Right cardiac atrium (tissue), 5 donors: ENCODE data around the gene PTHLH. TPM values are rescaled to one million over a fixed set of nuclear protein-coding genes. Genes with fewer than 3 reads are reported as not detected.

ENCODE experiments used
- ATAC-seq, 2 donors: fragments of 200-7000 bp; cut with Tn5 transposase; one replicate each; pipeline versions ENCODE4 v1.8.0 to v1.9.1; 2020; ENCODE audit warnings: moderate library complexity in 2 of 2, mild to moderate bottlenecking in 1 of 2
- DNase-seq, 3 donors: peaks; one replicate each; pipeline ENCODE4 v3.0.0-alpha.2; 2020
- H3K27ac ChIP-seq: one replicate; pipeline ENCODE4 v1.5.1; 2013; ENCODE audit warnings: mild to moderate bottlenecking, low read length, control low read depth, moderate library complexity
- H3K27me3 ChIP-seq: one replicate; pipeline ENCODE4 v1.6.1; 2013; ENCODE audit not compliant: control insufficient read depth, insufficient read depth
- H3K4me1 ChIP-seq: one replicate; pipeline ENCODE4 v1.6.1; 2013; ENCODE audit warnings: low read length; ENCODE audit not compliant: control insufficient read depth, insufficient read depth
- H3K4me3 ChIP-seq: one replicate; pipeline ENCODE4 v1.5.1; 2013; ENCODE audit warnings: low read length, control low read depth
- H3K9me3 ChIP-seq: one replicate; pipeline ENCODE4 v1.6.1; 2013; ENCODE audit warnings: low read length; ENCODE audit not compliant: control insufficient read depth
- WGBS: extraction: QIAGEN DNeasy Blood & Tissue Kit; methylation state at CpG from one replicate; pipeline ENCODE4 v1.1.7; 2013; 5-methylcytosine and 5-hydroxymethylcytosine counted together
- intact Hi-C, 4 donors: fragments of 100-400 bp; cut with DNase I; formaldehyde crosslinking; loops; one replicate each; pipeline versions ENCODE4 v1.11.0 to v1.14.0; 2022 to 2023
- polyA plus RNA-seq: library from polyadenylated mRNA; stranded (reverse); fragments of 200-250 nt; gene quantifications from one replicate; pipeline ENCODE4 v1.2.3, GENCODE V29; 2013
- total RNA-seq, 4 donors: library from RNA; stranded (reverse); fragmentation: NEBNext Ultra II Directional; extraction: Animal tissue kit (Norgen Biotek cat#: 25700); gene quantifications; one replicate each; pipeline ENCODE4 v1.2.1, GENCODE V29; 2021
- donor health status: healthy with polysubstance abuse.
- donor health status: DM: no; HTN: yes; CAD: no.
- donor health status: DM: no; HTN: no; CAD: no.
- donor health status: DM: no; HTN: yes; CAD: no; lungs with severe emphysema.
- donor health status: DM: yes; HTN: yes; CAD: no.

Gene PTHLH
- total and polyA plus RNA-seq, 5 donors = 1.2 to 64.6 (median 2.2) TPM

DNA sequence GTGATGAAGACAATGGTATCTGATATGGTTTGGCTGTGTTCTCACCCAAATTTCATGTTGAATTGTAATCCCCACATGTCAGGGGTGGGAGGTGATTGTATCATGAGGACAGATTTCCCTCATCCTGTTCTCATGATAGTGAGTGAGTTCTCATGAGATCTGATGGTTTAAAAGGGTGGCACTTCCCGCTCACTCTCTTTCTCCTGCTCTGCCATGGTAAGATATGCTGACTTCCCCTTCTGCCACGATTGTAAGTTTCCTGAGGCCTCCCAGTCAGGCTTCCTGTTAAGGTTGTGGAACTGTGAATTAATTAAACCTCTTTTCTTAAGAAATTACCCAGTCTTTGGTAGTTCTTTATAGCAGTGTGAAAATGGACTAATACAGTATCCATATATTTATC is 25.6 kb upstream of the PTHLH start:
- Histone ChIP-seq H3K27ac (no peak overlapping the region), H3K4me1 (no peaks in the 10 kb centered on the region), H3K9me3 (no peaks in the 10 kb centered on the region), H3K4me3 (no peak overlapping the region), H3K27me3 (no peaks in the 10 kb centered on the region)
- intact Hi-C loops = no loop called here
- ATAC-seq (no peak), DNase-seq (no peak)
- 55% methylated on average over 2 of the region's 2 CpGs for WGBS

DNA sequence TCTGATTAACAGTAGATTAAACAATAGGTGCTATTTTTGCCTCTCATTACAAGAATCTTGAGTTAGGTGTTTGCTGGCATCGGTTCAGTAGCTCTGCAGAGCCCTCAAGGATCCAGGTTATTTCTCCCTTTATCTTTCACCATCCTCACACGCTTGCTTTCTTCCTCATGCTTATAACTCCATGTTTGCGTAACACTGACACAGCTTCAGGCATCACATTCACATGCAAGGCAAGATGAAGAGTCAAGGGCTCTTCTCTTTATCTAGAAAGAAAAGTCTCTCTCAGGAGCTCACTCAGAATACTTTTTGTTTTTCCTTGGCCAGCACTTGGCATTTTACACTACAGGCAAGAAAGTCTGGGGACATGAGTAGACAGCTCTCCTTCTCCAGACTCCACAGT is 24.2 kb upstream of the PTHLH start:
- H3K4me1 ChIP-seq = no peaks in the 10 kb centered on the region
- DNase-seq (no peak), ATAC-seq (no peak)
- no peaks in the 10 kb centered on the region for H3K27me3 ChIP-seq
- H3K4me3 ChIP-seq = no peak overlapping the region
- no peak overlapping the region for H3K27ac ChIP-seq
- intact Hi-C loops = no loop called here
- no peaks in the 10 kb centered on the region for H3K9me3 ChIP-seq
- WGBS = 87% methylated on average over 3 of the region's 3 CpGs

DNA sequence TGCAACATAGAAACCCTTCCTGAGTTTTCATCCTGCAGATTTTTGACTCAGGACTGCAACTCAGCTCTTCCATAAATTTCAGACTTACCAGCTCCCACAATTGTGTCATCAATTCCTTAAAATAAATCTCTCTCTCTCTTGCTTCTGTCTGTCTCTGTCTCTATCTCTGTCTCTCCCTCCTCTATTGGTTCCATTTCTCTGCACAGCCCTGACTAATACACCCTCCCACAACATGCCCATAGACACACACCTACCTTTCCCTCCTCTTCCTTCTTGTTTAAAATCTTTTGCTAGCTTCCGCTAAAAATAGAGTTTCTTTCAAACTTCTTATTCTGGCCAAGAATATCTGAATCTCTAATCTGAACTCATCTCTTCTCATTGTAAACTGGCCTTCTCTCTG is 22.9 kb upstream of the PTHLH start:
- DNase-seq (no peak), ATAC-seq (no peak)
- intact Hi-C loops = no loop called here
- H3K27ac ChIP-seq = no peak overlapping the region
- H3K4me1 ChIP-seq = no peaks in the 10 kb centered on the region
- H3K4me3 ChIP-seq = no peak overlapping the region
- no peaks in the 10 kb centered on the region for H3K9me3 ChIP-seq
- H3K27me3 ChIP-seq = no peaks in the 10 kb centered on the region
- 95% methylated on average over 1 of the region's 1 CpG for WGBS

DNA sequence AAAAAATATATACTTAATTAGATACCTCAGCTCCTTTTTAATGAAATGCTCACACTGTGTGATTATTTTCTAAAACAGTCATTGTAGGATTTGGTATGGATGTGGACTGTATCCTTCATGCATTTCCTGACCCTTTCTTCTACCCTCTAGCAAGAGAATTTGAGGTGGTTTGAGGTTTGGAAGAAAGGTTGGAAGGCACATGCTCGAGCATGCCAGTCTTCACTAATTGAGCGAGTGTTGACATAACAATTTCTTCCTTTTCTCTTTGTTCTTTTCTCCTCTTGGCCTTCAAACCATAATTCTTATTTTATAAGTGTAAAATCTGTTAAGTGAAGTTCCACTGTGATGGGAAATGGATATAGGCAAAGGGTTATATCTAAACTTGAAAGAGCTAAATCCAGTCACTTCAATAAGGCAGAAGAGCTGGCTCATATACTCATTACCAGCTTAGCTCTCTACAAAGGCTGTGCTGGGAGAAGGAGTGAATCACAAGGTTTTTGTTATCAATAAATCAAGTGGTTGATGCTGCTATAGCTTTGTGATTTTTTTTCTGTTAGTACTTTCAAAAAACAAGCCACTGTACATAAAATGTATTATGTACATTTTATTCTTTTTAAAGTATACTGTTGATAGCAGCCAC is 16.2 kb upstream of the PTHLH start:
- no peak overlapping the region for H3K27ac ChIP-seq
- no peaks in the 10 kb centered on the region for H3K4me1 ChIP-seq
- H3K4me3 ChIP-seq = no peak overlapping the region
- ATAC-seq = no peak
- H3K27me3 ChIP-seq = no peaks in the 10 kb centered on the region
- DNase-seq = no peak
- no peaks in the 10 kb centered on the region for H3K9me3 ChIP-seq
- WGBS = 79% methylated on average over 2 of the region's 2 CpGs
- intact Hi-C loops = no loop called here

DNA sequence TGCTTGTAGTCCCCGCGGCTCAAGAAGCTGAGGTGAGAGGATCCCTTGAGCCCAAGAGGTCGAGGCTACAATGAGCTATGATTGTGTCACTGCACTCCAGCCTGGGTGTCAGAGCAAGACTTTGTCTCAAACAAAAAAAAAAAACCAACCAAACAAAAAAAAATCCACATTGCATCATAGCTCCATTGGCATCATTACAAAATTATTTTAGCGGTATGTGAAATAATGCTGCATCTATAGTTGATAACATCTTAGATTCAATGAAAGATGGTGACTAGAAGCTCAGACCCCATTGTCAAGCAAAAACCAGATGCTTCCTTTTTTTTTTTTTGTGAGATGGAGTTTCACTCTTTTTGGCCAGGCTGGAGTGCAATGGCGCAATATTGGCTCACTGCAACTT is 14.8 kb upstream of the PTHLH start:
- Histone ChIP-seq H3K9me3 (no peaks in the 10 kb centered on the region), H3K4me3 (no peak overlapping the region), H3K4me1 (no peaks in the 10 kb centered on the region), H3K27me3 (no peaks in the 10 kb centered on the region), H3K27ac (no peak overlapping the region)
- intact Hi-C loops = no loop called here
- DNase-seq = no peak
- no peak for ATAC-seq
- whole genome bisulfite sequencing = 64% methylated on average over 5 of the region's 5 CpGs

DNA sequence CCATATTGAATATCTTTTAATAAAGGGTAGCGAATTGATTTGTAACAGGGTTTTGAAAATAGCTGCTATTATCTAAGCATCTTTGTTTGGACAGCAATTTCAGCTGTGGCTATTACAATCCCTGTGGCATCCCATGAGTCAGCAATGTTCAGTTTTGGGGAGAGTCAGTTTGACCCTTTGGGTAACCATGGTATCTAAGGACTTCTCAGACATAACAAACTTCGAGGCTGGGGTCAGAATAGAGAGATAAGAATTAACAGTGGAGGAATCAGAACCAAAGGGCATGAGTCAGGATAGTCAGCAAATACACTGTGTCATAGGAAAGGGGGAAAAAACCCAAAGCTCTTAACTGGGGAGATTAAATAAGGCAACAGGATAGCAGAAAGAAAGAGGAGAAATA is 11.7 kb upstream of the PTHLH start:
- DNase-seq = no peak
- intact Hi-C loops = no loop called here
- Histone ChIP-seq H3K4me1 (no peaks in the 10 kb centered on the region), H3K27ac (no peak overlapping the region), H3K9me3 (no peaks in the 10 kb centered on the region), H3K4me3 (no peak overlapping the region), H3K27me3 (no peaks in the 10 kb centered on the region)
- ATAC-seq = no peak
- 58% methylated on average over 2 of the region's 2 CpGs for WGBS

DNA sequence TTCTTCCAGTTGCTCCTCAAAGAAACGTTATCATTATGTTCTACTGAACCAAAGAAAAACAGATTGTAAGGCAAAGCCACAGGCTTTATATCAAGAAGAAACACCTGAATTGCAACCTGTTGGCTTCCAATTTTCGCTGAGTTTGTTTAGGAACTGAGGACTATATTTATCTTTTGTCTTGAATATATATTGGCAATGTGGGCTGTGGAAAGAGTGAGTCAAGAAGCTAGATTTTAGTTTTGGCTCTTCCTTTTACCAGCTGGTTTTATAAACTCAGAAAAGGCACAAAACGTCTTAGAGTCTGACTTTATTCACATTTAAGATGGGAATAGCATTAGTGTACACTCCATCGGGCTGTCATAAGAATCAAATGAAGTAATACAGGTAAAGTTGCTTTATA is 10.4 kb upstream of the PTHLH start:
- Histone ChIP-seq H3K27ac (no peak overlapping the region), H3K4me3 (no peak overlapping the region), H3K4me1 (no peaks in the 10 kb centered on the region), H3K9me3 (no peaks in the 10 kb centered on the region), H3K27me3 (no peaks in the 10 kb centered on the region)
- DNase-seq (no peak), ATAC-seq (no peak)
- intact Hi-C loops = no loop called here
- WGBS = 57% methylated on average over 4 of the region's 4 CpGs

DNA sequence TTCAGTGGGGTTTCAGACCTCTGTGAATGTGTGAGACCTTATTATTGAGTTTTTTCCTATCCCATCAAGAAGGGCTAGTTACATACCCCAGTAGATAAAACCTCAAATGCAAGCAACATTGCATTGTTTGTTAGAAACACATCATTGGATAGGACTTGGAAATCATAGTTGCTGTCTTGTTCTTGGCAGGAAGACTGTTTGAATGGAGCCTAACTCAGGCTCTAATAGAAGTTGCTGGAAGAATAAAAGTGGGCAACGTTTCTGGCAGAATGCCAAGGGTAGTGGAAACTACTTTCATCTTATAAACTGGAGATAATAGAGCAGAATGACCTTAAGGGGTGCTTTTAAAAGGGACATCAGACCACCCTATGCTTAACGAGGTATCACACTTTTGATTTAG is 9.9 kb upstream of the PTHLH start:
- intact Hi-C loops = no loop called here
- H3K27me3 ChIP-seq = no peaks in the 10 kb centered on the region
- no peak overlapping the region for H3K4me3 ChIP-seq
- ATAC-seq (no peak), DNase-seq (no peak)
- 42% methylated on average over 2 of the region's 2 CpGs for WGBS
- H3K4me1 ChIP-seq = no peaks in the 10 kb centered on the region
- no peaks in the 10 kb centered on the region for H3K9me3 ChIP-seq
- H3K27ac ChIP-seq = no peak overlapping the region

DNA sequence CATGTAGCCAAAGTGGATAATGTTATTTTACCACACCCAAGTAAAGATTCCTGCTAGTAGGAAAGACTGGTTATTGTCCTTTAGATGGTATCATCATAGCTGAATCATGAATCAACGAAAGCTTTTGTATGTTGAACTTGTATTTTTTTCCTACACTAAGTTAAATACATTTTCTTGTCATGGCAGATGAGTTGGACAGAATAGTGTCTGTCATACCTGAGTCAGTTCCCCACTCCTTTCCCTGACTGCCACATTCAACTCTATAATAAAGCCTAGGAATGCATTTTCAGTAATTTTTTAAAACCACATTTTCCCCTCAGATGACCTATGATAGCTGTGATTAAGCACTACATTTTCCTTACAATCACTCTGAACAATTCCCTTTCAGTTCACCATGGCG is 9.3 kb upstream of the PTHLH start:
- Histone ChIP-seq H3K27me3 (no peaks in the 10 kb centered on the region), H3K4me1 (no peaks in the 10 kb centered on the region), H3K9me3 (no peaks in the 10 kb centered on the region), H3K27ac (no peak overlapping the region), H3K4me3 (no peak overlapping the region)
- intact Hi-C loops = no loop called here
- WGBS = 65% methylated on average over 2 of the region's 2 CpGs
- ATAC-seq (no peak), DNase-seq (no peak)

DNA sequence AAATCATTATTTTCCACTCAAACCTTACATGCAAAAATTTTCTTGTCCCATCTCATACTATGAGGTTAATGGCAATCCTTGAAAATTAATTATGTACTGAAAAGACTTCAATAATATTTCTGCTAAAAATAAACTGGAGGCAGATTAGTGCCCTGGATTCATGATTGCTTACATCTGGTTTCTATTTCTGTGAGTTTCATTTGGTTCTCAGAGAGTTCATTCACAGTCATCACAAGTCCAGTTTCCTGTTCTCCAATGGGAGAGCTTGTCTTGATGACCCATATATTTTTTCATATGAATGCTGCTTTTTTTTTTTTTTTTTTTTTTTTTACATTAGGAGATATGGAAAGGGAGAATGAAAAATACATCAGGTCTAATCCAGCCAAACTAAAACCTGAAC is 6.6 kb upstream of the PTHLH start:
- no peak for DNase-seq
- intact Hi-C loops = no loop called here
- H3K9me3 ChIP-seq = no peaks in the 10 kb centered on the region
- H3K4me1 ChIP-seq = no peaks in the 10 kb centered on the region
- ATAC-seq = no peak
- H3K4me3 ChIP-seq = no peak overlapping the region
- no peaks in the 10 kb centered on the region for H3K27me3 ChIP-seq
- no peak overlapping the region for H3K27ac ChIP-seq

DNA sequence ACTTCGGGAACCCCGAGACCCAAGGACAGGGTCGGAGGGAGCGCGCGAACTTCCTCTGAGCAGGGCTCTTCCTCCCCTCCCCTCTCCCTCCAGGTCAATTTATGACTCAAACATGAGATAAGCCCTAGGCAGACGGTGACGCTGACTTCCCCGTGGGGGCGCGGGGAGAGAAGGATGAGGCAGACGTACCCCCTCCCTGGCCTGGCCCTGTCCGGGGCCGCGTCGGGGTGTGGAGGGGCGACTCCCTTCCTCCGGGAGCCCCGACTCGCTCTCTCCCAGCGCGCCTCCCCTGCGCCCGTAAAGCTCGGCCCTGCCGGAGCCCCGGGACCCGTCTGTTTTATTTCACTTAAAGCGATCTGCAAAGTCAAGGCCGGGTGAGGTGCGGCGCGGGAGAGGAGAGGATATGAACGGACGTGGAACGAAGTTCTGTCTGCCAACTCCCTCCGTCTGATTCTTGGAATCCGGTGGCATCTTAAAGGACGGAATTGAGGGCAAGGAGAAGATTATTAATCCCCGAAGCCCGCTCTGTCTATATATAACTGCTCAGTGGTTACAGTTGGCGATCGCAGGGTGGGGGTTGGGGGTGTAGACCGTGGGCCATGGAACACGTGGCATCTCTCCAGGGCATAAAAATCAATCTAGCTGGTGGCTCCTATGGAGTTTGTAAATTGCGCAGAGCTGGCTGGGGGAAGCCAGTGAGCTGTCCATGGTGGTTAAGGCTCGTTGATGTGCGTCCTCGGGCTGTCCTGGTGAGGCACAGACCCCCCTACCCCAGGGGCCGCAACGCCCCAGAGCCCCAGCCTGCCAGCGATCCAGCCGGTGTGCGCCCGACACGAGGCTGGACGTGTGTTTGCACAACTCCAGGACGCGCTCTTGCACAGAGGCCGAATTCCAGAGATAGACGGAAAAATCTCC is 2.9 kb upstream of the PTHLH start:
- H3K27ac ChIP-seq = no peak overlapping the region
- H3K4me1 ChIP-seq = no peaks in the 10 kb centered on the region
- DNase-seq (peak; percentile 43 to 70 (median 47)), ATAC-seq (peak; percentile 54 to 85)
- intact Hi-C loops = no loop called here
- H3K27me3 ChIP-seq = no peaks in the 10 kb centered on the region
- H3K4me3 ChIP-seq = no peak overlapping the region
- WGBS = 2% methylated on average over 61 of the region's 61 CpGs
- H3K9me3 ChIP-seq = no peaks in the 10 kb centered on the region
